NCI-H748 treated with DMSO at 0.1 percent for 48 hours (cell line): ENCODE results near the gene BRCA1.
"Not testable (repeated sequence)": the region's sequence is repeated elsewhere in the genome, so short reads cannot be mapped to it uniquely, and the experiment has no call there.

Experiments
- DNase-seq: peaks from one replicate; lab custom pipeline; 2025; lab: John Stamatoyannopoulos, UW

Gene BRCA1

DNA sequence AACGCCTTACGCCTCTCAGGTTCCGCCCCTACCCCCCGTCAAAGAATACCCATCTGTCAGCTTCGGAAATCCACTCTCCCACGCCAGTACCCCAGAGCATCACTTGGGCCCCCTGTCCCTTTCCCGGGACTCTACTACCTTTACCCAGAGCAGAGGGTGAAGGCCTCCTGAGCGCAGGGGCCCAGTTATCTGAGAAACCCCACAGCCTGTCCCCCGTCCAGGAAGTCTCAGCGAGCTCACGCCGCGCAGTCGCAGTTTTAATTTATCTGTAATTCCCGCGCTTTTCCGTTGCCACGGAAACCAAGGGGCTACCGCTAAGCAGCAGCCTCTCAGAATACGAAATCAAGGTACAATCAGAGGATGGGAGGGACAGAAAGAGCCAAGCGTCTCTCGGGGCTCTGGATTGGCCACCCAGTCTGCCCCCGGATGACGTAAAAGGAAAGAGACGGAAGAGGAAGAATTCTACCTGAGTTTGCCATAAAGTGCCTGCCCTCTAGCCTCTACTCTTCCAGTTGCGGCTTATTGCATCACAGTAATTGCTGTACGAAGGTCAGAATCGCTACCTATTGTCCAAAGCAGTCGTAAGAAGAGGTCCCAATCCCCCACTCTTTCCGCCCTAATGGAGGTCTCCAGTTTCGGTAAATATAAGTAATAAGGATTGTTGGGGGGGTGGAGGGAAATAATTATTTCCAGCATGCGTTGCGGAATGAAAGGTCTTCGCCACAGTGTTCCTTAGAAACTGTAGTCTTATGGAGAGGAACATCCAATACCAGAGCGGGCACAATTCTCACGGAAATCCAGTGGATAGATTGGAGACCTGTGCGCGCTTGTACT is at the start of gene BRCA1:
TSS of gene BRCA1 (minus strand) at position 232 of the 834 bp plus-strand sequence. CDS start 1,268 bp downstream, outside the sequence.
- DNase-seq: peak; percentile 97

DNA sequence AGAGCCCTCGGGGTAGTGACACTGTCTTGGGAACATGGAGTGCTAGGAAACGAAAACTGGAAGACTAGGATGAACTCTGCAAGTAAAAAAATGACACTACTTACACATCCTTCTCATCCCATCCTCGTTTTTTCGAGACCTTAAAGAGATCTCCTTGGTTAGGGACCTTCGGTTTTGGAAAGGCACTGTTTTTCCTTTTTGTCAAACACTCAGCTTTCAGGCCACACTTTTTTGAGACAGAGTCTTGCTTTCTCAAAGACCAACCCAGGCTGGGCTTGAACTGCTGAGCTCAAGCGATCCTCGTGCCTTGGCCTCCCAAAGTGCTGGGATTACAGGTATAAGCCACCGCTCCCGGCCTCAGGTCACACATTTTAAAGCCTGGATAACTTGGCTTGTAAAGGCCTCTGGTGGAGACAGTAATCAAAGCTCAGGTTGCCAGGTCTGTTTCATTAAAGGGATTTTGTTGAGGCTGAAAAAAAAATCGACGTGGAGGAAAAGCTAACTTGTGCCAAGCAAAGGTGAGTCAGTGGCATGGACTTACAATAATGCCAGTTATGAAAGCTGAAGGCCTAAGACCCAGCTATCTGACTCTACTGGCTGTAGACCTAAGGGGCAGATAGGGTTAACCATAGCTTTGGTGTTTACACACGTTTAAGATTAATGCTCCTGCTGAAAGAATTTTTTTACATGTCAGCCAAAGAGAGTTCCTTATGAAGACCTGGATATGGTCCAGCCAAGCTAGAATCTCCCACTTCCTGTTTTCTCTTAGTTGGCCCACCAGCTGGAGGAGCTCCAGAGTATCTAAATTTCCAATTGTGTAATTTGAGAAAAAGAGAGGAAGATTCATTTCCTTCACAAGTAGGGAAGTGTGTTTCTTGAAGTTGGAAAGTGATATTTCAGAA is 46.7 kb upstream of the BRCA1 start:
- peak; percentile 34 for DNase-seq

DNA sequence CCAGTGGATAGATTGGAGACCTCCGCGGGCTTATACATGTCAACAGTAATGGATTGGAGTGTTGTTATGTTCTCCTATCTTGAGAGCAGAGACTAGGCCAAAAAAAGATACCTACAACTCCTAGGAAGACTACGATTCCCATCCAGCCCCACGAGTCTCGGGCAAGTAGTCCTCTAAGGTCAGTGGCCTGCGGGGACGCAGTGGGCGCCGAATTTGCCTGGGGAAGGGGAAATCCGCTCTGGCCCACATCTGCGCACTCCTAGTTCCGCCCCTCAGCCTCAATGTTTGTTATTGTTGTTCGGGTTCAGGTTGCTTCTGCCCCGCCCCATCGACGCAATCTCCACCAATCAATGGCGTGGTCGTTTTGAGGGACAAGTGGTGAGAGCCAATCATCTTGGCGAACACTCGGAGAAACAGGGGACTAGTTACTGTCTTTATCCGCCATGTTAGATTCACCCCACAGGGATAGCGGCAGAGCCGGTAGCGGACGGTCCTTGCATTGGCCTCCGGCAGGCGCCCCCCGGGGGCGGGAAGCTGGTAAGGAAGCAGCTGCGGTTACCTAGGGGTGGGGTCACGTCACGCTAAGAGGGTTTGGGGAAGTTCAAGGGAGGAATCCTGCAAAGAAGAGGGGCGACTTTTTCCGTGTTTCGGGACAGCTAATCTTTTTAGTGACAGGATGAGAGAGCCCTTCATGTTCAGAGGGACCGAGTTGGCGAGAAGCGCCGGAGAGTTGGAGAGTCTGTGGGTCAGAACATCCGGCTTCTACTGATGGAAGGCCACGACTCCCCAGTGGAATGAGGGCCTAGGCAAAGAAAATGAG is 45.8 kb upstream of the BRCA1 start, which contains the start of gene NBR1:
TSS of gene NBR1 (plus strand) at position 449 of the 820 bp plus-strand sequence. CDS start 4,586 bp downstream, outside the sequence.
- peak; percentile 96 for DNase-seq

DNA sequence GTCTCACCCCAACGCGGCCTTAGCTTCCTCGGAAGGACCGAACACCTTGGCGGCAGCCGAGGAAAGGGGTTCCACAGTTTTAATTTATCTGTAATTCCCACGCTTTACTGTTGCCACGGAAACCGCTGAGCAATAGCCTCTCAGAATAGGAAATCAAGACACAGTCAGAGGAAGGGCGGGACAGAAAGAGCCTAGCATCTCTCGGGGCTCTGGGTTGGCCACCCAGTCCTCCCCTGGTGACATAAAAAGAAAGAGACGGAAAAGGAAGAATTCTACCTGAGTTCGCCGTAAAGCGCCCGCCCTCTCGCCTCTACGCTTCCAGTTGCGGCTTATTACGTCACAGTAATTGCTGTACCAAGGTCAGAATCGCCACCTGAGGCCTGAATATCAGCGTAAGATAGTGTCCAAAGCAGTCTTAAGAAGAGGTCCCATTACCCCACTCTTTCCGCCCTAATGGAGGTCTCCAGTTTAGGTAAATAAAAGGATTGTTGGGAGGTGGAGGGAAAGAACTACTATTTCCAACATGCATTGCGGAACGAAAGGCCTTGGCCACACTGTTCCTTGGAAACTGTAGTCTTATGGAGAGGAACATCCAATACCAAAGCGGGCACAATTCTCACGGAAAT is 45.1 kb upstream of the BRCA1 start:
- DNase-seq: peak; percentile 96

DNA sequence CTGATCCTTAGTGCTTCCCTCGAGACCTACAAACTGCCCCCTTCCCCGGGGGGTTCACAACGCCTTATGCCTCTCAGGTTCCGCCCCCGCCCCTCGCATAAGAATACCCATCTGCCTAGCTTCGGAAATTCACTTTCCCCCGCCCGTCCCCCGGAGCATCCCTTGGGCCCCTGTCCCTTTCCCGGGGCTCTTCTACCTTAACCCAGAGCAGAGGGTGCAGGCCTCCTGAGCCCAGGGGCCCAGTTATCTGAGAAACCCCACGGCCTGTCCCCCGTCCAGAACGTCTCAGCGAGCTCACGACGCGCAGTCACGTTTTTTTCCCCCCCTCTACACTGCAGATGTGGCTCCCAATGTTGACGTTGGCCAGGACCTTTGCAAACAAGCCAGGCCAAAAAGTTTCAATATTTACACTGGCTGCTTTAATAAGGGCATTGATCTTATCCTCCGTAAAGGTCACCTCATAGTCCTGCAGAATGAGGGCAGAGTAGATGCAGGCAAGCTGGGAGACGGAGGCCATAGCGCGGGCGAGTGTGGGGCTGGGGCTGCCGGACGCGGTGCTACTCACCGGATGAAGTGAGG is 44.5 kb upstream of the BRCA1 start:
- no peak for DNase-seq

DNA sequence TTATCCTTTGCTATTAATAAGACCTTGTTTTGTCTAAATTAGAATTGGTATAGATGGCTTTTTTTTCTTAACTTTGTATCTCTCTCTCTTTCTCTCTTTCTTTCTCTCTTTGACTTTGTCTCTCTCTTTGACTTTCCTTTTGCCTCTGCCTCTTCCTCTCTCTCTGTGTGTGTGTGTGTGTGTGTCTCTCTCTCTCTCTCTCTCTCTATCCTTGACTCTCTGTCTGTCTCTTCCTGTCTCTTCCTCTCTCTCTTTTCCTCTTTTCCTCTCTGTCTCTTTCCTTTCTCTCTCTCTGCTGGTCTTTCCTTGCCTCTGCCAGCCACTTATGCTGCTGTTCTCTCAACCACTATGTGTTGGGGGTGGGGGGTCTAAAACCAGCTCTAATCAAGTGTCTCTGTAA is 40.8 kb upstream of the BRCA1 start:
- not testable (repeated sequence) for DNase-seq

DNA sequence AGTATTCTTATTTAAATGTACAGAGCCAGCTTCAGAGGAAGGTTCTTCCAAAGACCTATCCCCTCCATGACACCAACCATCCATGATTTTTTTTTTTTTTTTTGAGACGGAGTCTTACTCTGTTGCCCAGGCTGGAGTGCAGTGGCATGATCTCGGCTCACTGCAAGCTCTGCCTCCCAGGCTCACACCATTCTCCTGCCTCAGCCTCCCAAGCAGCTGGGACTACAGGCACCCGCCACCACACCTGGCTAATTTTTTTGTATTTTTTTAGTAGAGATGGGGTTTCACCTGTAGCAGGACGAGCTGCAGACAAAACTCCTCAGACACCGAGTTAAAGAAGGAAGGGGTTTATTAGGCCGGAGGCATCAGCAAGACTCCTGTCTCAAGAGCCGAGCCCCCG is 34.8 kb upstream of the BRCA1 start:
- not testable (repeated sequence) for DNase-seq

DNA sequence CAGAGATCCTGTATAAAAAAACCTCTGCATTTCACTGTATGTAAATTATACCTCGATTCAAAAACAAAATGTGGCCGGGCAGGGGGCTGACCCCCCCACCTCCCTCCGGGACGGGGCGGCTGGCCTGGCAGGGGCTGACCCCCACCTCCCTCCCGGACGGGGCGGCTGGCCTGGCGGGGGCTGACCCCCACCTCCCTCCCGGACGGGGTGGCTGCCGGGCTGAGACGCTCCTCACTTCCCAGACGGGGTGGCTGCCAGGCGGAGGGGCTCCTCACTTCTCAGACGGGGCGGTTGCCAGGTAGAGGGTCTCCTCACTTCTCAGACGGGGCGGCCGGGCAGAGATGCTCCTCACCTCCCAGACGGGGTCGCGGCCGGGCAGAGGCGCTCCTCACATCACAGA is 34.1 kb upstream of the BRCA1 start:
- not testable (repeated sequence) for DNase-seq

DNA sequence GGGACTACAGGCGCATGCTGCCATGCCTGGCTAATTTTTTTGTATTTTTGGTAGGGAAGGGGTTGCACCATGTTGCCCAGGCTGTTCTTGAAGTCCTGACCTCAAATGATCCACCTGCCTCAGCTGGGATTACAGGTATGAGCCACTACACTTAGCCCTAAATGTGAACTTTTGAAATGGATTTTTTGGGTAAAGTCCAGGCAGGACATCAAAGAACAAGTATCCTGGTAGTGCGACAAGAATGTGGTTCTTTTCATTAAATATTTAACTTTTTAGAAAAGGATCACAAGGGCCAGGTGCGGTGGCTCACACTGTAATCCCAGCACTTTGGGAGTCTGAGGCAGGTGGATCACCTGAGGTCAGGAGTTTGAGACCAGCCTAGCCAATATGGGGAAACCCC is 30.5 kb upstream of the BRCA1 start:
- DNase-seq: no peak

DNA sequence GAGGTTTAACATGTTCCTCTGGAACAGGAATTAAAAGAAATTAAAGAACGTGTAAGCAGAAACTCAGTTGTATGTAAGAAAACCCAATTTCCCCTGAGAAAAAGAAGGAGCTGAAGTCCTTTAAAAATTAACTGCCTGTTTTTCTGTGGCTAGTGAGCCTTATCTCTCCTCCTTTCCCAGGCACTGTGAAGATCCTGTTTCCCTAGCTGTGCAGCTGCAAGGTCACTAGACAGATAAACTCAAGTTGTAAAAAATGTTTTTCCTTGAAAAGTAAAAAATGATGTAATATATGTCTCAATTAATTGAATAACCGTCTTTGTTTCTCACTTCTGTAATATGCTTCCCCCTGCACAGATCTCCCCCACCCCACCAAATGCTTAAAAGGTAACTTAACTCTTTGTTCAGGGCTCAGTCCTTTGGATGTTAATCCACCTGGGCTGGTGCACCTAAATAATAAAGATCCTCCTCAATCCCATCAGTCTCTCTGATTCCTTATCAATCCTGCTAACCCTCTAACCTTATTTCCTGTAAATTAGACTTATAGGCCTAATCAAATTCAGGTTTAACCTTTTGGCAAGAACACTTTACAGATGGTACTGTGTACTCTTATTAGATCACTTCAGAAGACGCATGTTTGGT is 28.2 kb upstream of the BRCA1 start:
- DNase-seq: not testable (repeated sequence)

DNA sequence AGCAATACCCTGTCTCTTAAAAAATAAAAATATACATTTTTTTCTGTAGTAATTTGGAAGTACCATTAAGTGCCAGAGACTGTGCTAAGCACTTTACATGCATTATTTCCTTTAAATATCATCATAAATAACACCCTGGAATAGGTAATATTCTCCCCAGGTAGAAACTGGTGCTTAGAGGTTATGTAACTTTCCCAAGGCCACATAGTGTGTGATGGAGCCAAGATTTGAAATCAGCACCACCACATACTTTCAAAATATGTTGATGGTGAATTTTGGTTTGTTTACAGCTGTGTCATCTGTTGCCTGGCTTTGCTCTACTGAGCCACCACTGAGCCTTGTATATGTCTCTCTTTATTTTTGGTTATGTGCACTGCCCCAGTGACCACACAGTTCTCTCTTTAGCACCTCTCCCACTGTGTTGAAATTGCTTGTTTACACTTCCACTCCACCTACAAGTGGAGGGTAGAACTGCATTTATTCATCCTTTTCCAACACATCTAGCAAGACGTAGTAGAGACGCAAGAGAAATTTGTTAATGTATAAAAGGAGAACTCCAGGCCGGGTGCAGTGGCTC is 26.8 kb upstream of the BRCA1 start:
- no peak for DNase-seq

DNA sequence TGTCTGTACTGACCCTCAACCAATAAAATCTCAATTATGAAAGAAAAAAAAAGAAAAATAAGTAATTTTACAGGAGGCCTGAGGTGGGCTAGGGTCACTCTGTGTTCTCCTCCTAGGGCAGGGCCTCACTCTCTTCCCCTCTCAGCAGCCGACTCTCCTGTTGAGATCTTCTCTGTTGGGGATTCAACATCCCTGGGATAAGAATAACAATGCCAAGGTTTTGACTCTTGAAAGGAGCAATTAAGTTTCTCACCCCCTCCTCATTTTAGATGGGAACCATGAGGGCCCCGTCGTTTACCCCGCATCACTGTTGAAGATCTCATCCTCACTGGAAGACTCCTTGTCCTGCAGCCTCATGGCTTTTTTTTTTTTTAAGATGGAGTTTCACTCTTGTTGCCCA is 21.5 kb upstream of the BRCA1 start:
- no peak for DNase-seq

DNA sequence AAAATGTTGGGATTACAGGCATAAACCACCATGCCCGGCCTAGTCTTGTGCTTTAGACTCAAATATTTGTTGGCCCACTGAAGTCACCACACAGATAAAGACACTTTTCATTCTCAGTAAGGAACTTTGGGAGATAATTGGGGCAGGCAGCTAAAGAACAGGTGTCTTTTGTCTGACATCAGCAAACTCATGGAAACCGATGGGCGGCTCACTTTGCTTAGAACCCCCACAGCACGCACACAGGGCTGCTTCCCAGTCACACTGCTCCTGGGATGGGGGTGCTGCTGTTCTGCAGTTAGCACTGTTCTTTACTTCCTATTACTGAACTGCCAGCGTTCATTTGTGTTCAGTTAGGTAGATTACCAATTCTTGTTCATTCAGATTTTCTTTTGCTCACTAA is 18.0 kb upstream of the BRCA1 start:
- no peak for DNase-seq

DNA sequence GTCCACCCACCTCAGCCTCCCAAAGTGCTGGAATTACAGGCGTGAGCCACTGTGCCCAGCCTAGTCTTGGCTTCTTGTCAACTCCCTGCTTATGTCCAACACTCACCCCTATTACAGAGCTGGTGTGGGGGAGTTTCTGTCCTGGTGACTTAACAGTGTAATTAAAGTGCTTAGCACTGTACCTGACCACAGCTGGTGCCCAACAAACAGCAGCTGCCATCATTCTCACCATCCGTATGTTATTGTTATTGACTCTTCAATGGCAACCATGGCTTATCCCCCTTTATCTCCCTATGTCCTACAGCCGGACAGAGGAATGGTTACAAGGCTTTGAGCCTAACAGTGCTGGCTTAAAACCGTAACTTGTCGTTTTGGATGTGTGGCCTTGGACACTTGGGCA is 17.0 kb upstream of the BRCA1 start:
- no peak for DNase-seq

DNA sequence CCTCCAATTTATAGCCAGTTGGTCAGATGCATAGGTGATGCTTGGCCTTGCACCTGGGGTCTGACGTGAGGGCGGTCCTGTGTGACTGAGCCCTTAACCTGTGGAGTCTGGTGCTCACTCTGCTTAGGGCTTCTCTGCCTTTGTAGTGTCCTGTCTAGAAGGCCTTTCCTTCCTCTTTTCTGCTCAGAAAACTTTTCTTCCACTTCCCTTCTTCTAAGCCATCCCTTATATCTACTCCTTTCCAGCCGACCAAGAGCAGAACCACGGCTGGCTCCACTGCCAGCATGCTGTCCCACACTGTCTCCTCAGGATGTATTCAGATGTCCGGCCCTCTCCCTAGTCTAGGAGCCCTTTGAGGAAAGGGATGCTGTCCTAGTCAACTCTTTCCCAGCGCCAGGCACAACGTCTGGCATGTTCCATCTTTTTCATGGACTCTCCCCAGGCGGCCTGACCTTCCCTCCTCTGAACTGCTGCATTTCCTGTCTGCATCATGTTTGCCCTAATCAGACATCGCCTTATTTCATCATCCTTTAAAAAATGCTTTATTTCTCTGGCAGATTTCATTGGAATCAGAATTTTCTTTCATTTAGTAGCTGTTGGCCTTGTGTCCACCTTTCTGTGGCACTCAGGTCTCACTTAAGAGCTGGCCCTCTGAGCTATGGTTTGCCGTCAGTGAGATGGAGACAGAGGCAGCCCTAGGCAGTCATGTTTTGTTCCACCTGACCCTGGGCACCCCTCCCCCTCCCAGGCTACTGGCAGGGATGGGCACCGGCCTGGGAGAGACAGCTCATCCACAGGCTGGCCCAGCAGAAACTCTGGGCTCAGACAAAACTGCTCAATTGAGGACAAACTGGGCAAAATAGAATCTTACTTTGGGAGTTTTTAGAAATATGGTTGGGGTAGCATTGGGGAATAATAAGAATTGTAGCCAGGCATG is 15.5 kb upstream of the BRCA1 start:
- DNase-seq: no peak

DNA sequence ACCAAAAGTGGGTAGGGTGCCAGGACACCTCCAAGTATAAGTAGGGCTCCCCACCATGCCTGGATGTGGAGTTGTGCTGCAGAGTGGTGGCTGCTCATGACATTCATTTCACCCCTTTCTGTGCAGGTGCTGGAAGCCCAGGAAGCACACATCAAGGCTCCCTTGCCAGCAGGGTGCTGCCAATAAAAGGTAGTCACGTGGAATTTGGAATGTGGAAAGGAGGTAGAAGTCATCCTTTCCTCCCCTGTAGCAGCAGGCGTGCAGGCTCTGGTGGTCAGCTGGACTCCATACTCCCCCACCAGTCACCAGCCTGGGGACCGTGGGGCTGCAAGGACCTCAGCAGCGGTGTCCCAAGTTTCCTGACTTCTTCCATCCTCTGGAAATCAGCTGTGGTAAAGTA is 13.4 kb upstream of the BRCA1 start:
- DNase-seq: not testable (repeated sequence)

DNA sequence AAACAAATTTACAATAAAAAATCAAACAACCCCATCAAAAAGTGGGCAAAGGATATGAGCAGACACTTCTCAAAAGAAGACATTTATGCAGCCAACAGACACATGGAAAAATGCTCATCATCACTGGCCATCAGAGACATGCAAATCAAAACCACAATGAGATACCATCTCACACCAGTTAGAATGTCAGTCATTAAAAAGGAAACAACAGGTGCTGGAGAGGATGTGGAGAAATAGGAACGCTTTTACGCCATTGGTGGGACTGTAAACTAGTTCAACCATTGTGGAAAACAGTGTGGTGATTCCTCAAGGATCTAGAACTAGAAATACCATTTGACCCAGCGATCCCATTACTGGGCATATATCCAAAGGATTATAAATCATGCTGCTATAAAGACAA is 11.4 kb upstream of the BRCA1 start:
- not testable (repeated sequence) for DNase-seq

DNA sequence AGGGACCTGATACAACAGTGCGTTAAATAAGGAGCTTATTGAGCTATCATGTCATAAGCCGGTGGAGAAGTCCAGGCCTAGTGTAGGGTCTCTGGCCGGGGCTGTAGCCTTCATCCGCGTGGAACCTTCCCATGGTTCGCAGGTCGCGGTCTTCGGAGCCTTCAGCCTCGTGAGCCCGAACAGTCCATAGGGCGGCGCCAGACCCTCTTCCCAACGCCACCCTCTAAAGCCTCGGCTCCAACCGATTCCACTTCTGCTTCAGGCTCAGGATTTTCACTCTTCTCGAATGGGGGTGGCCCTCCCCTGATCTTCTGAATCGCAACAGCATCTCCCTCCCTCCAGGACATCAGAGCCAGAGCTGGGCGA is 10.3 kb upstream of the BRCA1 start:
- DNase-seq: no peak

DNA sequence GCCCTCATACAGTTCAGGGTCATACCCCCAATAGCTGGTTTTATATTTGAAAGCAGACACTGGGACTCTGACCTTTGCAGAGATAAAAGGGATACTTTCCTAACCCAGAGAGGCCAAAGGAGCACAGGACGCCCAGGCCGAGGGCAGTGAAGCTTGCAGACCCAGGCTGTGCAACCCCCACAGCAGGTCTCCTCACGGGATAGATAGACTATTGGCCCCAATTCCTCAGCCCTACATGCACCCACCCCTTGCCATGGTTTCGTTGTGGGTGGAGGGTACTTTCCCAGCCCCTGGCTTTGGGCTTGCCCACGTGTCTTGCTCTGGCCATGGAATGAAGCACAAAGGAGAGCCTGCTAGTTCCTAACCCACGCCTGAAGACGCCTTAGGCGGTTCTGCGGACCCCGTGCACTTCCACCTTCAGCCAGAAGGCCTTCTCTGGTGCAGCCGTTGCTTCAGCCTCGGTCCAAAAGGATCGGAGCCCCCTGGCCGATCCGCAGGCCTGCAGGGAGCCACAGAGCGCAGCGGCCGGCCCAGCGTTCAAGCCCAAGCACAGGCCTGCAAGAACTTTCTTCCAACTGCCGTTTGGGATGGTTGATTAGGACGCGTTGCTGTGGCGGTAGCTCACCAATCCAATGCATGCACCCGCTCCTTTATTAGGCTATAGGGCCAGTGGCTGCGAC is 9.8 kb upstream of the BRCA1 start:
- no peak for DNase-seq
